Activated naive CD8-positive, alpha-beta T cell treated with anti-CD3 and anti-CD28 coated beads, Interleukin-2, amount 50 U/mL, for 24 hours (primary cell): Measurements from ENCODE around the gene CSNK1G2.

Experiments
- ATAC-seq: fragments of 150-1000 bp; cut with Tn5 transposase; one replicate; pipeline ENCODE4 v1.10.0; 2021
- DNase-seq: peaks from one replicate; pipeline ENCODE4 v3.0.0; 2021
- H3K27ac Mint-ChIP-seq: one replicate; pipeline ENCODE4 v1.8.0; 2021; ENCODE audit warnings: mild to moderate bottlenecking, mixed read lengths
- H3K27me3 Mint-ChIP-seq: one replicate; pipeline ENCODE4 v1.8.0; 2021; ENCODE audit warnings: mixed read lengths
- H3K36me3 Mint-ChIP-seq: one replicate; pipeline ENCODE4 v1.8.0; 2021; ENCODE audit warnings: low read depth, mixed read lengths
- H3K4me1 Mint-ChIP-seq: one replicate; pipeline ENCODE4 v1.8.0; 2021; ENCODE audit warnings: mixed read lengths
- H3K4me3 Mint-ChIP-seq: one replicate; pipeline ENCODE4 v1.8.0; 2021; ENCODE audit warnings: mild to moderate bottlenecking, moderate library complexity, mixed read lengths
- H3K9me3 Mint-ChIP-seq: one replicate; pipeline ENCODE4 v1.8.0; 2021; ENCODE audit warnings: mixed read lengths

CSNK1G2 gene

DNA sequence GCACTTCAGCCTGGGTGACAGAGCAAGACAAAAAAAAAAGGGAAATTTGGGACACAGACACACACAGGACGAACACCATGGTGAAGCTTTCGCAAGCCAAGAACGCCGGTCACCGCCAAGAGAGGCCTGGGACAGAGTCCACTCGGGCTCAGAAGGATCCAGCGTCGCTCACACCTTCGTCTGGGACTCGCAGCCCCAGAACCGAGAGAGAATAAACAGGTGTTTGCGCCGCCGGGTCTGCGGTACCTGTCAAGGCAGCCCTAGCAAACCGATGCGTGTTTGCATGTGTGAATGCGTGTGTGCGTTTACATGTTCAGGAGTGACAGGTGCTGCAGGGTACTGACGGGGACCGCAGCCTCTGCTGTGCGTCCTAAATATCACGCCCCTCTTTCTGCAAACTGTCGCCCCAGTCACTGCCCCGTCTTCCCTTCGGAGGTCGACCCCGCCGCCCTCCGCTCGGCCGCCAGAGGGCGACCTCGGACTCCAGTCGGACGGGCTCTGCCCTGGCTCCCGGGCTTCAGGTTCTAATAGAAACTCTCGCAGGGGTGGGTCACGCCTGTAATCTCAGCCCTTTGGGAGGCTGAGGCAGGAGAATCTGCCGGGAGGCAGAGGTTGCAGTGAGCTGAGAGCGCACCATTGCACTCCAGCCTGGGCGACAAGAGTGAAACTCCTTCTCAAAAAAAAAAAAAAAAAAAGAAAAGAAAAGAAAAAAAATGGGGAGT is 11.8 kb upstream of the CSNK1G2 start:
- Mint-ChIP-seq H3K9me3 (peaks cover 6% of the 10 kb centered on the region), H3K27ac (no peak overlapping the region), H3K36me3 (peaks cover 4% of the 10 kb centered on the region), H3K27me3 (no peaks in the 10 kb centered on the region), H3K4me1 (peaks cover 11% of the 10 kb centered on the region), H3K4me3 (peak overlapping the region; percentile 69)
- ATAC-seq (peak; percentile 88), DNase-seq (peak; percentile 88)

DNA sequence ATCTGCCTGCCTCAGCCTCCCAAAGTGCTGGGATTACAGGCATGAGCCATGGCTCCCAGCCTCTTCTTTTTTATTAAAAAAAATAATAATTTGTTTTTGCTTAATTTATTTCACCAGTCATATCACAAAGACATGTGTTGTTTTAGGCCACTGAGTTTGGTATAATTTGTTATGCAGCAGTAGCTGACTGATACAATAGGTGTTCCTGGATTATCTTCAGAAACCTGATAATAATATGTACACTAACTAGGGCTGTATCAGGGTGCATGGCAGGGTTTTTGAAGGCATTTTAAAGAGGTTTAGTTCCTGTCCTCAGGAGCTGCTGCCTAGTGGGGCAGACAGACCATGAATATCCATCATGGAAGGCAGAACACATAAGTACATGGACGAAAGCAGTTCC is 9.5 kb upstream of the CSNK1G2 start:
- H3K36me3 Mint-ChIP-seq: peaks cover 6% of the 10 kb centered on the region
- H3K4me1 Mint-ChIP-seq: peaks cover 14% of the 10 kb centered on the region
- peaks cover 10% of the 10 kb centered on the region for H3K9me3 Mint-ChIP-seq
- no peak overlapping the region for H3K4me3 Mint-ChIP-seq
- no peak overlapping the region for H3K27ac Mint-ChIP-seq
- no peak for ATAC-seq
- DNase-seq: no peak
- no peaks in the 10 kb centered on the region for H3K27me3 Mint-ChIP-seq

DNA sequence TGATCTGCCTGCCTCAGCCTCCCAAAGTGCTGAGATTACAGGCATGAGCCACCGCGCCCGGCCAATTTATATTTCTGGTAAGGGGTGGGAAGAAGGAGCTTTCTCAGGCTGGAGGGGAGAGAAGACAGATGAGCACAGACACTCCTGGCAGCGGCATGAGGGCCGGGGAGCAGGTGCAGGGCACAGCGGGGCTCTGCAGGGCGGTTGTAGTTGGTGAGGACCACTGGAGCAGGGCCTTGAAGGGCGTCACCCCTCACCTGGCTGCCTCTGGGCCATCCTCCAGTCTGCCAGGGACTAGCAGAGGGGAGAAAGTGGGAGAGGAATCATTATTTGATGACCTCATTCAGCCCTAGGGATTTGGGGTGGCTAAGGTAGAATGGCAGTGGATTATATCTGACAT is 8.6 kb upstream of the CSNK1G2 start:
- peaks cover 10% of the 10 kb centered on the region for H3K9me3 Mint-ChIP-seq
- H3K4me1 Mint-ChIP-seq: peaks cover 14% of the 10 kb centered on the region
- no peak overlapping the region for H3K4me3 Mint-ChIP-seq
- ATAC-seq (no peak), DNase-seq (no peak)
- H3K27me3 Mint-ChIP-seq: peaks cover 2% of the 10 kb centered on the region
- H3K27ac Mint-ChIP-seq: no peak overlapping the region
- H3K36me3 Mint-ChIP-seq: peaks cover 6% of the 10 kb centered on the region

DNA sequence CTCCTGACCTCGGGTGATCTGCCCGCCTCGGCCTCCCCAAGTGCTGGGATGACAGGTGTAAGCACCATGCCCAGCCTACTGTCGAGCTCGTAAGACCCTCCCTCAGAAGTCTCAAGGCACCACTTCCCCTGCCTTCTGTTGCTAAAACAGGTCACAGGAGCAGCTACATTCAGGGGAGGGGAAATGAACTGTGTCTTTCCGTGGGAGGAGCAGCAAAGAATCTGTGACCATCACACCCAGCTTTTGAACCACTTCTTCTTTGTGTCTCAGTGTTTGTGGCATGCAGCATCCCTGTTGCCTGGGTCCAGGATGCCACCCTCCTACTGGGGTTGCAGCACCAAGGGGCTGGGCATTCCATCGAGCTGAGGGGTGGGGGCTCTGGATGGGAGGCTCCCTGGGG is 7.7 kb upstream of the CSNK1G2 start:
- Mint-ChIP-seq H3K4me1 (peaks cover 8% of the 10 kb centered on the region), H3K27me3 (peaks cover 2% of the 10 kb centered on the region), H3K9me3 (peaks cover 10% of the 10 kb centered on the region), H3K36me3 (peaks cover 6% of the 10 kb centered on the region), H3K27ac (no peak overlapping the region), H3K4me3 (no peak overlapping the region)
- no peak for DNase-seq
- no peak for ATAC-seq

DNA sequence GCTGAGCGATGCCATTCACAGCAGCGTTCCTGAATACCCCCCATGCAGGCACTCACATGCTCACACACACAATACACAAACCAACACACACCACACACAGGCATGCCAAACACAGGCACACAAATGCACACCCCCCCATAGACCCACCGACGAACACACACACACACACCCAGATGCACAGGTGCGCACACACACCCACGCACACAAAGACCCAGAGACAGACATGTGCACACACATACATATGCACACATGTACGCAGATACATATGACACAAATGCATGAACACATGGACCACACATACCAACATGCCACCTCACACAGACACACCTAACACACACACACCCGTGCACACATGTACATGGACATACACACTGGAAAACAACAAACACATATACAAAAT is 7.0 kb upstream of the CSNK1G2 start:
- peaks cover 6% of the 10 kb centered on the region for H3K36me3 Mint-ChIP-seq
- H3K4me1 Mint-ChIP-seq: peaks cover 8% of the 10 kb centered on the region
- peaks cover 10% of the 10 kb centered on the region for H3K9me3 Mint-ChIP-seq
- H3K4me3 Mint-ChIP-seq: no peak overlapping the region
- ATAC-seq: no peak
- DNase-seq: no peak
- no peak overlapping the region for H3K27ac Mint-ChIP-seq
- H3K27me3 Mint-ChIP-seq: peaks cover 2% of the 10 kb centered on the region

DNA sequence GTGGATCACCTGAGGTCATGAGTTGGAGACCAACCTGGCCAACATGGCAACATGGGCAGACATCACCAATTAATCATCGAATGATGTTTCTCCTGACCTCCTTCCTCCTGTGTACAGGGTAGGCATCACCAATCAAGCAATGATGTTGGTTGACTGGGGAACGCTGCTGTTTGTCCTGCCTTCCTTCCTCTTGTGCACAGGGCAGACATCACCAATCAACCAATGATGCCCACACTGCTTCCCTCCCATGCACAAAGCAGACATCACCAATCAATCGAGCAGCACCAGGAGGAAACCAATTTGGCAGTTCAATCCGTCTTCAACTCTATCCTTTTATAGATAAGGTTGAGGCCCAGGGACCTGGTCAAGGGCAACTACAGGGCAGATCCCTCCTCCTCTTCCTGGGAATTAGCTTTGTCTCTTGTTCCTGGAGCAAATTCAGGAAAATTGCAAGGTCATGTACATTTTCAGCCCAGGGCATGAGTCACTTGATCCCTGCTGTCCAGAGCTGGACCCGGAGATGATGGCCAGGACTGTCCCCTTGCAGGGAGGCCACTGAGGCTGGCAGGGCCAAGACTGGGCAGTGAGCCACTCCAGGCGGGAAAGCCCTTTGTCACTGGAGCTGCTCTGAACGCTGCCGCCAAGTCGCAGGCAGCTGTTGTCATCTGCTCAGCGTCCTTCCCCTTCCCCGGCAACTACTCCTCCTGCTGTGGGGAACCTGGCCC is 5.3 kb upstream of the CSNK1G2 start:
- Mint-ChIP-seq H3K27ac (no peak overlapping the region), H3K4me3 (no peak overlapping the region)
- no peak for ATAC-seq

DNA sequence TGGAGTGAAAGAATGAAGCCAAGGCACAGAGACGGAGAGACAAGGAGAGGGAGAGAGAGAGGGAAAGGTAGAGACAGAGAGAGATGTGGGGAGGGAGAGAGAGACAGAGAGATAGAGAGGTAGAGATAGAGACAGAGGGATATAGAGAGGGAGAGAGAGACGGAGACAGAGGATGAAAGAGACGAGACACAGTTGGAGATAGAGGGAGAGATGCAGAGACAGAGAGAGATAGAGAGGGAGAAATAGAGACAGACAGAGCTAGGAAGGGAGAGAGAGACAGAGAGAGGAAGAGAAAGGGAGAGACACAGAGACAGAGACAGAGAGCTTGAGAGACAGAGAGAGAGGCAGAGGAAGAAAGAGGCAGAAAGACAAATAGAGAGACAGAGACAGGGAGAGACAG is 4.5 kb upstream of the CSNK1G2 start:
- Mint-ChIP-seq H3K36me3 (peaks cover 5% of the 10 kb centered on the region), H3K9me3 (peaks cover 9% of the 10 kb centered on the region), H3K4me3 (no peak overlapping the region), H3K27me3 (peaks cover 2% of the 10 kb centered on the region), H3K27ac (peak overlapping the region; percentile 25), H3K4me1 (peaks cover 15% of the 10 kb centered on the region)
- no peak for ATAC-seq
- no peak for DNase-seq

More for the DNA sequence above, 5.3 kb upstream of the CSNK1G2 start:
- H3K9me3 Mint-ChIP-seq: peaks cover 10% of the 10 kb centered on the region
- peaks cover 2% of the 10 kb centered on the region for H3K27me3 Mint-ChIP-seq
- peaks cover 6% of the 10 kb centered on the region for H3K36me3 Mint-ChIP-seq
- DNase-seq: no peak
- H3K4me1 Mint-ChIP-seq: peaks cover 15% of the 10 kb centered on the region

DNA sequence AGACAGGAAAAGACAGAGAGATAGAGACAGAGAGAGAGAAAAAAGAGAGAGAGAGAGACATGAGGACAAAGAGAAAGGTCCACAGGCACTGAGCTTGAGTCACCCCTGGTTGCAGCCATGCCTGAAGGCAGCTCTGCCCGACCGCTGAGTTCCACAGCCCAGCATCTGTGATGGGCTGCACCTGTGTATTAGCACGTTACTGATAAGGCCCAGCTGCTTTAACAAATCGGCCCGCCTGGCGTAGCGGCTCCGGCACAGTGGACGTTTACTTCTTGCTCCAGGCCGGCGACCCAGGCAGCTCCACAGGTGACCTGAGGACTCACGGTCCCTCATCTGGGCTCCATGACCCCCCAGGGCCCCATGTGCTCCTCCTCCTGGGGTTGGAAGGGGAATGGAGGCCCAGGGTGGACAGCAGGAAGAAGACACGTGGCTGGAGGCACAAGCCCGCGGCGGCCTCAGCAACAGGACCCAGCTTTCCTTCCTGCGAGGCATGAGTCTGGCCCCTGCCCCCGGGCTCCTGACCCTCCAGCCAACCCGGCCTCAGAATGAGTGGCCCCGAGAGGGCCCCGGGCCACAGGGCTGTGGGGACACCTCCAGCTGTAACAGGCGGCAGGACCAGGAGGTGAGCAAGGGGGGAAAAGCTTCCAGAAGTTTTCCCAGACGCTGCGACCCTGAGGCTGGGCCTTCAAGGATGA is 3.9 kb upstream of the CSNK1G2 start:
- H3K27me3 Mint-ChIP-seq: peaks cover 2% of the 10 kb centered on the region
- DNase-seq (no peak), ATAC-seq (no peak)
- peaks cover 4% of the 10 kb centered on the region for H3K9me3 Mint-ChIP-seq
- H3K27ac Mint-ChIP-seq: peak overlapping the region; percentile 25
- peaks cover 15% of the 10 kb centered on the region for H3K4me1 Mint-ChIP-seq
- no peak overlapping the region for H3K4me3 Mint-ChIP-seq
- peaks cover 2% of the 10 kb centered on the region for H3K36me3 Mint-ChIP-seq

DNA sequence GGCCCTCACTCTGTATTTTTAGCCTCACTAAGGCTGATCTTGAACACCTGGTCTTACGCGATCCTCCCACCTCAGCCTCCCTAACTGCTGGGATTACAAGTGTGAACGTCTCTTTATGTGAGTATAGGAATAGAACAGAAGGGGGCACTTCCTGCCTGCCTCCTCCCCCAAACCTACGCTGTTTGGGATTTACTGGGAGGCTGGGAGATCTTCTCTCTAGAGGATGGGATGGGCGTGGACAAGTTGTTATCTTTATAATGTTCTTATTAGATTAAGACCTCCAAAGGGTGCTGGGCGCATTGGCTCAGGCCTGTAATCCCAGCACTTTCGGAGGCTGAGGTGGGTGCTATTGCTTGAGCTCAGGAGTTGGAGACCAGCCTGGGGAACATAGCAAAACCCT is 2.9 kb upstream of the CSNK1G2 start:
- Mint-ChIP-seq H3K36me3 (peaks cover 2% of the 10 kb centered on the region), H3K4me3 (no peak overlapping the region), H3K27me3 (peaks cover 2% of the 10 kb centered on the region), H3K27ac (no peak overlapping the region), H3K9me3 (peaks cover 4% of the 10 kb centered on the region), H3K4me1 (peaks cover 20% of the 10 kb centered on the region)
- DNase-seq (no peak), ATAC-seq (no peak)

DNA sequence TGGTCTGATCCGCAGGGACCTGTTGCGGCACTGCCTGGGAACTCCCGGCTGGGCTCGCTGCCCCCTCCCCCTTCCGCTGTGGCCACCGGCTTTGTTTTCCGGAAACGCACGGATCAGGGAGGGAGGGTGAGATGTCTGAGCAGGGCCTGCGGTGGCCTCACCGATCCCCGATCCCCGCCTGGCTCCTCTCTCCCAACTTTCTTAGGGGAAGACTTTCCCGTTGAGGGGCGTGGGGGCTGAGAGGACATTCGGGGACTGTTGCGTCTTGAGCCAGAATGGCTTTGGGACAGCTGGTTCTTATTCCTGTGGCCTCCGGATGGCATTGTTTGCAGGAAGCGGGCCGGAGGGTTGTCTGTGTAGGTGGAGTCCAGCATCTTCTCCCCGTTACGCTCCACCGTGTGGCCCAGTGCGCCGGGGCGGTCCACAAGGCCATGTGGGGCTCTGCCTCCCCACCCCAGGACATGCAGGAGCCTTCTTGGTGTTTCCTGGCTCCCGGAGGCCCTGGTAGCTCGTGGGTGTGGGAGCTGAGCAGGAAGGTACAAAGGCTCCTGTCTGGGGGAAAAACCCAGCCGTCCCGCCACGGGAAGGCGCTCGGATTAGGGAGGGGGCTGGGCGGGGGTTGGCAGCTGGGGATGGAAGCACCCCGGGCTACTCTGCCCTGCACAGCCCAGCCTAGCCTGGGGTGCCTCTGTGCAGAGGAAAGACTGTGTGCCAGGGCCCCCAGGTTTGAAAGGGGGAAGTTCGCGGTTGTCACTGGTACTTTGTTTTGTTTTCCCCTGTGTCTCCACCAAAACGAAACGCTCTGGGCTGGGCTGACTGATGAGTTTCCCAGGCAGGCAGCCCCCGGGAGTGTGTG is 1.3 kb downstream of the CSNK1G2 start:
- ATAC-seq (peak; percentile 63), DNase-seq (peak; percentile 81)
- Mint-ChIP-seq H3K4me3 (peak overlapping the region; percentile 90), H3K4me1 (peaks cover 30% of the 10 kb centered on the region), H3K27ac (peak overlapping the region; percentile 90), H3K9me3 (no peaks in the 10 kb centered on the region), H3K27me3 (no peaks in the 10 kb centered on the region), H3K36me3 (peaks cover 2% of the 10 kb centered on the region)

DNA sequence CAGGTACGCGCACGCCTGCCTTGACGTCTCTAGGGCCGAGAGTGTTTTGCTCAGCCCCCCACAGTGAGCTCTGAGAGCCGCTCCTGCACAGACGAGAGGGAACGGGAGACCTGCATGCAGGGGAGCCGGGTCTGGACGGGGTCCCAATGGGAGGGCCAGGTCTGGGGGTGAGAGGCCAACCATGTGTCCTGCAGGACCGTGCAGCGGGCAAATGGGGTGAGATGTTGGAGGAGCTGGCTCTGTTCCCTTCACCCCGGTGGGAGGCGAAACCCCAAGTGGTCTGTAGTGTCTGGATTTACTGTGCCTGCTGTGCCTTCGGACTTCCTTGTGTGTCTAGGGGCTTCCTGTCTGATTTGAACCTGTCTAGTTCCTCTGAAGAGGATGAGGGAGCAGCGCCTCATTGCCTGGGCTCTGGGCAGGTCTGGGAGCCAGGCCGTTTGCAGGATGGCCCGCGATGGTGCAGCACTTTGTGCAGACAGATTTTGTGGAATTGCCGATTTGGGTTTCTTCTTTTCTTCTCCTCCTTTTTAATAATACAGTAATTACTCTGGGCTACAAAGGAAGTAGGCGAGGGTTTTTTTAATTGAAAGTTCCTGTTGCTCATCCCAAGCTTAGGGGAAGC is 2.1 kb downstream of the CSNK1G2 start:
- Mint-ChIP-seq H3K4me3 (peak overlapping the region; percentile 90), H3K27ac (peak overlapping the region; percentile 90), H3K36me3 (peaks cover 2% of the 10 kb centered on the region), H3K4me1 (peaks cover 30% of the 10 kb centered on the region), H3K27me3 (no peaks in the 10 kb centered on the region), H3K9me3 (no peaks in the 10 kb centered on the region)
- DNase-seq: no peak
- ATAC-seq: no peak

DNA sequence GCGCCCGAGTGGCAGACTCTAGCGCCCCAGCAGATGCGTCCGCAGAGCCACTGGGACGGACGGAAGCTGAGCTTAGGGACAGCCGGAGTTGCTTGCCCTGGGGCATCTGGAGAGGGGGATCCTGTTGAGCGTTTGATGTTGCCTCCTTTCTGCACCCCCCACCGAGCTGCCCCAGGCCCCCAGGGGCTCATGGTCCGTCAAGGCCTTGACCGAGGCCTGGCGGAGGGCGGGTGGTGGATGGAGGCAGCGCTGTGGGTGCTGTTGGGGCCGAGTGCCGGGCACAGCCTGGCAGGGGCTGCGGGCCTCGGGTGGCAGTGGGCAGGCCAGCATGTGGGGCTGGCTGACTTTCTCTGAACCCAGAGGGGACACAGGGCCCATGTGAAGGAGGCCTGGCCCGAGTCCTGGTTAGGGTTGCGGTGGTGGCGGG is 2.7 kb downstream of the CSNK1G2 start:
- DNase-seq: no peak
- peak overlapping the region; percentile 90 for H3K4me3 Mint-ChIP-seq
- peaks cover 2% of the 10 kb centered on the region for H3K36me3 Mint-ChIP-seq
- no peaks in the 10 kb centered on the region for H3K9me3 Mint-ChIP-seq
- ATAC-seq: no peak
- H3K27me3 Mint-ChIP-seq: no peaks in the 10 kb centered on the region
- peaks cover 33% of the 10 kb centered on the region for H3K4me1 Mint-ChIP-seq
- peak overlapping the region; percentile 90 for H3K27ac Mint-ChIP-seq

DNA sequence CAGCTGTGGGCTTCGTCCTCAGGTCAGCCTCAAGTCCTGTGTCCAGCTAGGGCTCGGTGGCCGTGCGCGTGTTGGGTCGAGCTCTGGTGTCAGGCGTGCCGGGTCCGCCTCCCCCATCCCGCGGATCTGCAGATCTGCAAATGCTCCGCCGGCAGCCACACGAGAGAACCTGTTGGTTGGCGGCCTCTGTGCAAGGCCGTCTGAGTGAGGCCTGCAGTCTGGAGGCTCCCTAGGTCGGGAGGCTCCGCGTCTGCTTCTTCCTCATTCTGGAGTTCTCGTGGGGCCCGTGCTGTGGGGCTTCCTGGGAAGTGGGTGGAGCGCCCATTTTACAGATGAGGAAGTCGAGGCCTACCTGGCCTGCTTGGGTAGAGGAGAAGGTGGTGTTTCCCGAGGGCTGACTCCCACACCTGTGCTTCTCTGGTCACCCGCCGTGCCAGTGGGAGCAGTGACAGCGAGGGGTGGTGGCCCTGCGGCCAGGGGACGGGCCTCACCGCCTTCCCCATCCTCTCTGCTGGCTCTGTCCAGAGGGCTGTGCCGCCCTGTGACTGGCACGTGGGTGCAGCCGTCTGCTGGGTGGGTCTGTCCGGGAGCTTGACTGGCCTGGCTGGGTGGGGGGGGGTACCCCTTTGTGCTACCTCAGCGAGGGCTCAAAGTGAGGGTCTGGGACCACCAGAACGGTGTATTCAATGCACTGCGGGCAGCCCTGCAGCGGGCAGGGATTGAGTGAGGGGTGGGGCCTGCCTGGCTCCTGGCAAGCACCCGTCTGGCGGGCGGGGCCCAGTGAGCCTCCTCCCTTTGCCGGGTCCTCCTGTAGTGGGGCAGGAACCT is 3.3 kb downstream of the CSNK1G2 start:
- Mint-ChIP-seq H3K36me3 (peaks cover 2% of the 10 kb centered on the region), H3K9me3 (no peaks in the 10 kb centered on the region), H3K27me3 (no peaks in the 10 kb centered on the region), H3K27ac (peak overlapping the region; percentile 56), H3K4me3 (no peak overlapping the region), H3K4me1 (peaks cover 33% of the 10 kb centered on the region)
- ATAC-seq (no peak), DNase-seq (no peak)
